HepG2 (cell line): ENCODE measurements around the gene KLF9. TPM values are rescaled to one million over a fixed set of nuclear protein-coding genes. Genes with fewer than 3 reads are reported as not detected.

Experiments used
- DPF2 ChIP-seq: sonication (generic); formaldehyde crosslinking; IDR thresholded peaks from 2 replicates; pipeline ENCODE4 v1.4.0; 2020; ENCODE audit warnings: mild to moderate bottlenecking, low read depth, missing genetic modification reagents, borderline replicate concordance
- ETV5 ChIP-seq: IDR thresholded peaks from 2 replicates; pipeline ENCODE4 v1.6.1; 2018; ENCODE audit warnings: missing biosample characterization, missing genetic modification reagents, inconsistent platforms, borderline replicate concordance
- FIP1L1 ChIP-seq: fragments of 200-400 bp; formaldehyde crosslinking; IDR thresholded peaks from 2 replicates; pipeline ENCODE4 v1.6.1; 2018; ENCODE audit warnings: low read depth, mild to moderate bottlenecking, low read length, moderate library complexity, borderline replicate concordance; ENCODE audit not compliant: insufficient read depth
- FOSL2 ChIP-seq: sonication (generic); formaldehyde crosslinking; IDR thresholded peaks from 2 replicates; pipeline ENCODE4 v1.4.0; 2020; ENCODE audit warnings: missing genetic modification reagents
- FOXP1 ChIP-seq, 2 experiments: fragments of 450-650 bp in 1 of 2; IDR thresholded peaks; 2 replicates each; pipeline ENCODE4 v1.6.1; 2017 to 2018; ENCODE audit warnings: antibody characterized with exemption in 1 of 2
- KDM1A ChIP-seq: IDR thresholded peaks from 2 replicates; pipeline ENCODE4 v1.6.1; 2016; ENCODE audit warnings: missing compliant biosample characterization
- KLF11 ChIP-seq: IDR thresholded peaks from 2 replicates; pipeline ENCODE4 v1.6.1; 2016; ENCODE audit warnings: missing compliant biosample characterization
- SIX4 ChIP-seq: sonication (generic); formaldehyde crosslinking; IDR thresholded peaks from 2 replicates; pipeline ENCODE4 v1.4.0; 2020; ENCODE audit warnings: missing genetic modification reagents
- SNAI1 ChIP-seq: sonication (generic); formaldehyde crosslinking; IDR thresholded peaks from 2 replicates; pipeline ENCODE4 v1.5.0; 2020; ENCODE audit warnings: mild to moderate bottlenecking, missing genetic modification reagents, borderline replicate concordance
- SRSF4 ChIP-seq: fragments of 200-400 bp; formaldehyde crosslinking; IDR thresholded peaks from one replicate; pipeline ENCODE4 v1.6.1; 2018; ENCODE audit warnings: mild to moderate bottlenecking, low read depth, low read length, moderate library complexity; ENCODE audit not compliant: poor library complexity, severe bottlenecking
- ZBTB34 ChIP-seq: sonication (generic); formaldehyde crosslinking; IDR thresholded peaks from 2 replicates; pipeline ENCODE4 v1.8.0; 2022; ENCODE audit warnings: mild to moderate bottlenecking, missing genetic modification reagents
- ZC3H13 ChIP-seq: sonication (generic); formaldehyde crosslinking; IDR thresholded peaks from 2 replicates; pipeline ENCODE4 v1.8.1; 2023; ENCODE audit warnings: mild to moderate bottlenecking, missing genetic modification reagents, moderate library complexity
- ZNF382 ChIP-seq: sonication (generic); formaldehyde crosslinking; IDR thresholded peaks from 2 replicates; pipeline ENCODE4 v1.5.0; 2020; ENCODE audit warnings: missing genetic modification reagents, mild to moderate bottlenecking, borderline replicate concordance
- ZNF674 ChIP-seq: sonication (generic); formaldehyde crosslinking; IDR thresholded peaks from 2 replicates; pipeline ENCODE4 v1.5.0; 2020; ENCODE audit warnings: low read depth, mild to moderate bottlenecking, missing genetic modification reagents
- ZNF766 ChIP-seq: sonication (generic); formaldehyde crosslinking; IDR thresholded peaks from 2 replicates; pipeline ENCODE4 v1.5.0; 2020; ENCODE audit warnings: missing genetic modification reagents, borderline replicate concordance
- polyA plus RNA-seq, 8 experiments: library from polyadenylated mRNA; depleted of rRNA in 3 of 8; stranded (reverse) in 7 of 8; unstranded in 1 of 8; fragments of >200 nt; fragmentation: Illumina TruSeq in 4 of 8; extraction: Trizol in 4 of 8; gene quantifications; 2 replicates each; pipeline versions ENCODE4 v1.2.1 to v1.2.3, GENCODE V29; 2011 to 2016; ENCODE audit warnings: low read depth in 4 of 8, missing spikeins in 1 of 8, mixed read lengths in 1 of 8; ENCODE audit not compliant: insufficient read depth in 1 of 8
- total RNA-seq, 5 experiments: library from RNA; depleted of rRNA; stranded (reverse); fragments of >200 nt; fragmentation: Illumina TruSeq; extraction: Trizol; gene quantifications; 2 replicates each; pipeline ENCODE4 v1.2.3, GENCODE V29; 2016; ENCODE audit warnings: low read depth in 1 of 5
- TF ChIP-seq, protein P1 (sequence below): sonication (generic); formaldehyde crosslinking; IDR thresholded peaks from 2 replicates; pipeline ENCODE4 v1.4.0; 2020; ENCODE audit warnings: missing genetic modification reagents
- TF ChIP-seq, protein P2 (sequence below): sonication (generic); formaldehyde crosslinking; IDR thresholded peaks from 2 replicates; pipeline ENCODE4 v1.4.0; 2020; ENCODE audit warnings: missing genetic modification reagents
- TF ChIP-seq, protein P3 (sequence below): sonication (generic); formaldehyde crosslinking; IDR thresholded peaks from 2 replicates; pipeline ENCODE4 v1.4.0; 2020; ENCODE audit warnings: missing genetic modification reagents

The KLF9 gene
- total and polyA plus RNA-seq, 2 of the 13 experiments (the other 11 are each of a cell fraction or from before 2014, with no cell fraction given): 5.7 to 7.2 TPM

GRCh38 chr9:70419556-70420440 lies 5.3 kb upstream of the KLF9 start (continued):
- TF ChIP-seq DPF2 (CRISPR knock-in tag) (no peak), FOSL2 (CRISPR knock-in tag) (peak; percentile 89), FOXP1 (IDR thresholded peaks at IDR 0.05) (0 out of 2 replicates have a peak, but pooled peaks have one; percentile 44), FOXP1 (CRISPR knock-in tag; IDR thresholded peaks at IDR 0.05) (peak; percentile 77), ETV5 (CRISPR knock-in tag) (peak; percentile 30; the same call in 1 of the 2 replicates), SNAI1 (no peak), ZC3H13 (CRISPR knock-in tag) (0 out of 2 replicates have a peak, but pooled peaks have one; percentile 3), ZNF674 (CRISPR knock-in tag) (0 out of 2 replicates have a peak, but pooled peaks have one; percentile 88), KLF11 (CRISPR knock-in tag) (no peak), FIP1L1 (0 out of 2 replicates have a peak, but pooled peaks have one; percentile 80), KDM1A (0 out of 2 replicates have a peak, but pooled peaks have one; percentile 20), ZNF766 (CRISPR knock-in tag) (peak; percentile 52; the same call in 1 of the 2 replicates), SRSF4 (no peak), SIX4 (CRISPR knock-in tag) (0 out of 2 replicates have a peak, but pooled peaks have one; percentile 15), ZNF382 (CRISPR knock-in tag) (no peak), ZBTB34 (CRISPR knock-in tag) (0 out of 2 replicates have a peak, but pooled peaks have one; percentile 31)
- TF ChIP-seq, protein P1, sequence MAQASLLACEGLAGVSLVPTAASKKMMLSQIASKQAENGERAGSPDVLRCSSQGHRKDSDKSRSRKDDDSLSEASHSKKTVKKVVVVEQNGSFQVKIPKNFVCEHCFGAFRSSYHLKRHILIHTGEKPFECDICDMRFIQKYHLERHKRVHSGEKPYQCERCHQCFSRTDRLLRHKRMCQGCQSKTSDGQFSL: peak; percentile 26; the same call in 1 of the 2 replicates
- TF ChIP-seq, protein P2, sequence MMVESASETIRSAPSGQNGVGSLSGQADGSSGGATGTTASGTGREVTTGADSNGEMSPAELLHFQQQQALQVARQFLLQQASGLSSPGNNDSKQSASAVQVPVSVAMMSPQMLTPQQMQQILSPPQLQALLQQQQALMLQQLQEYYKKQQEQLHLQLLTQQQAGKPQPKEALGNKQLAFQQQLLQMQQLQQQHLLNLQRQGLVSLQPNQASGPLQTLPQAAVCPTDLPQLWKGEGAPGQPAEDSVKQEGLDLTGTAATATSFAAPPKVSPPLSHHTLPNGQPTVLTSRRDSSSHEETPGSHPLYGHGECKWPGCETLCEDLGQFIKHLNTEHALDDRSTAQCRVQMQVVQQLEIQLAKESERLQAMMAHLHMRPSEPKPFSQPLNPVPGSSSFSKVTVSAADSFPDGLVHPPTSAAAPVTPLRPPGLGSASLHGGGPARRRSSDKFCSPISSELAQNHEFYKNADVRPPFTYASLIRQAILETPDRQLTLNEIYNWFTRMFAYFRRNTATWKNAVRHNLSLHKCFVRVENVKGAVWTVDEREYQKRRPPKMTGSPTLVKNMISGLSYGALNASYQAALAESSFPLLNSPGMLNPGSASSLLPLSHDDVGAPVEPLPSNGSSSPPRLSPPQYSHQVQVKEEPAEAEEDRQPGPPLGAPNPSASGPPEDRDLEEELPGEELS (CRISPR knock-in tag): peak; percentile 80
- TF ChIP-seq, protein P3, sequence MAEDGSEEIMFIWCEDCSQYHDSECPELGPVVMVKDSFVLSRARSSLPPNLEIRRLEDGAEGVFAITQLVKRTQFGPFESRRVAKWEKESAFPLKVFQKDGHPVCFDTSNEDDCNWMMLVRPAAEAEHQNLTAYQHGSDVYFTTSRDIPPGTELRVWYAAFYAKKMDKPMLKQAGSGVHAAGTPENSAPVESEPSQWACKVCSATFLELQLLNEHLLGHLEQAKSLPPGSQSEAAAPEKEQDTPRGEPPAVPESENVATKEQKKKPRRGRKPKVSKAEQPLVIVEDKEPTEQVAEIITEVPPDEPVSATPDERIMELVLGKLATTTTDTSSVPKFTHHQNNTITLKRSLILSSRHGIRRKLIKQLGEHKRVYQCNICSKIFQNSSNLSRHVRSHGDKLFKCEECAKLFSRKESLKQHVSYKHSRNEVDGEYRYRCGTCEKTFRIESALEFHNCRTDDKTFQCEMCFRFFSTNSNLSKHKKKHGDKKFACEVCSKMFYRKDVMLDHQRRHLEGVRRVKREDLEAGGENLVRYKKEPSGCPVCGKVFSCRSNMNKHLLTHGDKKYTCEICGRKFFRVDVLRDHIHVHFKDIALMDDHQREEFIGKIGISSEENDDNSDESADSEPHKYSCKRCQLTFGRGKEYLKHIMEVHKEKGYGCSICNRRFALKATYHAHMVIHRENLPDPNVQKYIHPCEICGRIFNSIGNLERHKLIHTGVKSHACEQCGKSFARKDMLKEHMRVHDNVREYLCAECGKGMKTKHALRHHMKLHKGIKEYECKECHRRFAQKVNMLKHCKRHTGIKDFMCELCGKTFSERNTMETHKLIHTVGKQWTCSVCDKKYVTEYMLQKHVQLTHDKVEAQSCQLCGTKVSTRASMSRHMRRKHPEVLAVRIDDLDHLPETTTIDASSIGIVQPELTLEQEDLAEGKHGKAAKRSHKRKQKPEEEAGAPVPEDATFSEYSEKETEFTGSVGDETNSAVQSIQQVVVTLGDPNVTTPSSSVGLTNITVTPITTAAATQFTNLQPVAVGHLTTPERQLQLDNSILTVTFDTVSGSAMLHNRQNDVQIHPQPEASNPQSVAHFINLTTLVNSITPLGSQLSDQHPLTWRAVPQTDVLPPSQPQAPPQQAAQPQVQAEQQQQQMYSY (CRISPR knock-in tag): no peak
